ENCODE measurements around the gene UACA.

Gene UACA

DNA sequence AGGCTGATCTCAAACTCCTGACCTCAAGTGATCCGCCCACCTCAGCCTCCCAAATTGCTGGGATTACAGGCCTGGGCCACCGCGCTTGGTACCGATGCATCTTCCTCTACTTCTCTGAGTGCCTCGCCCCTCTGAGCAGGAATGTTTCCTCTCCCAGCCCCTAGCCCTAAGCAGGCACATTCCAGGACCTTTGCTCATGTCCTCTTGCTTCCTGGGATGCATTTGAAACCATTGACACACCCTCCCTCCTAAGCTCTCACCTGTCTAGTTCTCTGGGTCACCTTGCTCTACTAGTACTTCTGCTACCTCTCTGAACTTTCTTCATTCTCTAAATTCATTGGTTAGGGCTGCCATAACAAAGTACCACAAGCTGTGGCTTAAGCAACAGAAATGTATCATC, 17.9 kb upstream of the UACA start:
- DNase-seq, result no peak

DNA sequence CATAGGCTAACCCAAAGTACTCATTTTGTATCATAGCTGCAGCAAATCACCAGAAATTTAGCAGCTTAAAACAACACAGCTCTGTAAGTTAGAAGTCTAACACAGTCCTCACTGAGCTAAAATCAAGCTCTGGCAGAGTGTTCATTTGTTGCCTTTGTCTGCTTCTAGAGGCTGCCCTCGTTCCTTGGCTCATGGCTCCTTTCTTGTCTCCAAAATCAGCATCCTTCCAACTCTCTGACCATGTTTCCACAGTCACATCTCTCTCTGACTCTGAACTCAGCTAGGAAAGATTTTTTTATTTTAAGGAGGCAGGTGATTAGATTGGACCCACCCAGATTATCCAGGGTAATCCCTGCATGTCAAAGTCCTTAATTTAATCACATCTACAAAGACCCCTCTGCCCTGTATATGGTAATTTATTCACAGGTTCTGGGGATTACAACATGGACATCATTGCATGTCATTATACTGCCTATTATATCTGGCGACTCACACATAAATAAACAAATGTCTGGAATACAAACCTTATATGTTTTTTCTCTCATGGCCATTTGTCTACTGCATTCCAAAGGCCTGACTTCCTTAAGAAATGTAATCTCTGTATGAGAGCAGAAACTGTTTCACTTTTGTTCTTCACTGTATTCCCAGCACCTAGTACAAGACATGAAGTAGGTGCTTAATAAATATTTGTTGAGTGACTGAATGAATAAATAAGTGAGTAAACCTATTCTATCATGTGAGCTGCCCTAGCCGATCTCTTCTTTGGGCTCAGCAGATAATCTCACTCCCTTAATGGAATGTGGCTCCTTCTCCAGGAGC, 15.1 kb upstream of the UACA start:
- no peak for DNase-seq

DNA sequence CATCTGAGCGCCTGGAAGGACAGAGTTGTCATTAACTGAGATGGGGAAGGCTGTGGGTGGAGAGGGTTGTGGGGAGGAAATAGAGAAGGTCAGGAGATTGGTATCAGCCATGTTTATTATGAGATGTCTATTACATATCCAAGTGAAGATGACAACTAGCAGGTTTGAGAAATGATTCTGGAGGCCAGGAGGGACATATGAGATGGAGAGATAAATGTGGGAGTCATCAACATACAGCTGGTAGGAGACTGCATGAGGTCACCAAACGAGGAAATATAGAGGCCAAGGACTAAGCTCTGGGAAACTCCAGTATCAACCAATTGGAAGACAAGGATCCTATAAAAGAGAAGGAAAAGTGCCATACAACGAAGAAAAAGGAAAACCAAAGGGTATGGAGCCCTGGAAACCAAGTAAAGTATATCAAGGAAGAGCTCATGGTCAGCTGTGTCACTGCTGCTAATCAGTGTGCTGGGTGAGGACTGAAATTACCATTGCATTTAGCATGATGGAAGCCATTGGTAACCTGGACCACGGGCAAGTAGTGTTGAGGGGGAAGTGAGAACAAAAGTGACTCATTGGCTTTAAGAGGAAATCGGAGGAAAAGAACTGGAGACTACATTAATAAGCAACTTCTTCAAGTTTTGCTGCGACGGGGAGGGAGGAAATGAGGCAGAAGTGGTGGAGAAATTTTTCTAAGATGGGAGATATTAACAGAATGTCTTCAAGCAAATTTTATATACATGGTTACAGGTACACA, 14.0 kb upstream of the UACA start:
- DNase-seq, result no peak

DNA sequence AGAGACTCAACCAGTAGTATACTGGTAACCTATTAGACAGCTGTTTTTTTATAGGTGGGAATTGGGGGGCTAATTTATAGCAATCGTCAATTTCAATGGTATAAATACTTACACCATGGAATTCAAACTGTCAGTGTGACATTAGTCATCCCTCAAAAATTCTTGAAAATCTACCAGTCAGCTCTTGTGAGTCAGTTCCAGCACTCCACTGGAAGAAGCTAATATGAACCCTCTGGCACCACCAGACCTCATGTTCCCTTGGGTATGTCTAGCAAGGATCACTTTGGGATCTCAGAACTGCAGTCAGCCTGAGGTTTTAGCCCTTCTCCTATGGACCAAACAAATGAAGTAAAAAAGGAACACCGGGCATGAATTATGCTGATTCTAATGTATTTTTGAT, 11.8 kb upstream of the UACA start:
- DNase-seq, result no peak

DNA sequence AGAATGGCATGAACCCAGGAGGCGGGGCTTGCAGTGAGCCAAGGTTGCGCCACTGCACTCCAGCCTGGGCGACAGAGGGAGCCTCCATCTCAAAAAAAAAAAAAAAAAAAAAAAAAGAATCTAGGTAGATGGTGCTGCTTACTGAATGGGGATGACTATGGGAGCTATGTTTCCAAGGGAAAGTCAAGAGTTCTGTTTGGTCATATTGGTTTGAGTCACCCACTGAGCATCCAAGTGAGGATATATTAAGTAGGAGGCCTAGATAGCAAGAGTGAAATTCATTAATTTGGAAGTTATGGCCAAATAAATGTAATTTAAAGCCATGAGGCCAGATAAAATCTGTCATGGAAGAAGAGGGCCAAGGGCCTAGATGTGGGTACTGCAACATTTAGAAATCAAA, 9.0 kb upstream of the UACA start:
- DNase-seq, result no peak

DNA sequence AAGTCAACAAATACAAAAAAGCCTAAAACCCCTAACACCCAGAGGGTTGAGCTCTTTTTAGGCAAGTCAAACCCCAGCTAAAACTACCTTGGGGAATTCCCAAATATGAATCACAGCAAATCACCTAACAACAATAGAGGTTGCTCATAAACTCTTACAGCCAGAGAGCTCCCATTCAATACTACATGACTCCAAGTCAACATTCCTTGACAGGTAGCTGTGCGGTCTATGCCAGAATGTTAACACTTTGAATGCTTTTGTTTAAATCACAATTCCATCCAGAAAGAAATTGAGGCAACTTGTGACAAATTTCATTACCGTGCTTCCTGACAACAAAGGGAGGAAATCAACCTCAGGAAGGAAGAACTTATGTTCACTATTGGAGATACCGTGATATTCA, 7.5 kb upstream of the UACA start:
- no peak for DNase-seq

DNA sequence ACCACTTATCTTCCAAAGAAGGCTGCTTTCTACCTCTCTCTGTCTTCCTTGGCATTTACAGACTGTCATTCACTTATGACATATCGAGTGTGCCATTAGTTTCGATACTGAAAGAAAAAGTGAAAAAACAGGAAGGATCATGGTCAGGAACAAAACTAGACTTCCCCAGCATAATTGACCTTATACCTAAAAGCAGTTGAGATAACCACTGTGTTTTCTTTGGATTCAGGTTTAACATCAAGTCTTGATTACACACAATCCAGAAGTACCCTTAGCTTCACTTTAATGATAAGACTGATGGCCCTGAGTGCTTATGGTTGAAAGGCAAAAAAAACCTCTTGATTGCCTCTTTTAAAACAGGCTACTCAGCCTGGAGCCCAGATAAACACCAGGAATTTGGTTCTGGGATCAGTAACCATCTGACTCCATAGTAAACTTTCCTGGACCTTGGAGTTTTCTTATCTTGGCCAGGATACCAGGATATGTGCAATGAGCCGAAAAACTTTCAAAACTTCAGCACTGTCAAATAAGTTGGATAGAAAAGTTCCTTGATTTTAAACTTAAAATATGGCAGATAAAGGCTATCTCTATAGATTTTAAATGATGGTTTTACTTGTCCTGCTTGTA, 5.0 kb upstream of the UACA start:
- no peak for DNase-seq

DNA sequence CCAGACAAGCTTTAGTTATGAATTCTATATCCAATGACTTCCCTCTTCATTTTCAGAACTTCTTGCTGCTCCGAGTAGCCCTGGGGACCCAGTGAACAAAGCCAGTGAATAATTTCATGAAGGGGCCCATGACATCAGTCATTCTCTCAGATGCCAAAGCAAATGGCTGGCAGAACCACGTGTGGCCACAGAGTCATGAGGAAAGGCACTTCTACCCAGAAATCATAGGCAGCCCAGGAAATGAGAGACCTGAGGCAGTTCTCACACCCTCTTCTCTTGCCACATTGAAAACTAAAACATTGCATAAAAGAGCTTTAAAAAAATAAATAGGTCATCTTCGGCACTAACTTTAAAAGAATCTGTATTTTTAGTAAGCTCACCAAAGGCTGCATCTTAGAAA, 4.3 kb upstream of the UACA start:
- no peak for DNase-seq

DNA sequence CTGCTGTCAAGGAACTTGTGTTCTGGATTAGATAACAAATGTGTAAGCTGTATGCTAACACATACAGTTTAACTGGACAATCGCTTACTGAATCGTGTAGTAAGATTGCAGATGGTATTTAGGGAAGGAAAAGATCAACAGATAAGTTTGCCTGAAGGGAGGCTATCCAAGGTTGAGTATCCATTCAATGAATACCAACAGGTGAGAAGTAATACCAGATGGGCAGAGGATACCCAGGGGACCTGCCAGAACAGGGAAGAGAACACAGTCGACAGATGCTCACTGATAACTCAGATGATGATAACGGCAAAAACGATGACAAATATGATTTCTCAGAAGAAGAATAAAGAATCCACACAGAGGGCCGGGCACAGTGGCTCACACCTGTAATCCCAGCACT, 3.2 kb upstream of the UACA start:
- DNase-seq, result no peak

DNA sequence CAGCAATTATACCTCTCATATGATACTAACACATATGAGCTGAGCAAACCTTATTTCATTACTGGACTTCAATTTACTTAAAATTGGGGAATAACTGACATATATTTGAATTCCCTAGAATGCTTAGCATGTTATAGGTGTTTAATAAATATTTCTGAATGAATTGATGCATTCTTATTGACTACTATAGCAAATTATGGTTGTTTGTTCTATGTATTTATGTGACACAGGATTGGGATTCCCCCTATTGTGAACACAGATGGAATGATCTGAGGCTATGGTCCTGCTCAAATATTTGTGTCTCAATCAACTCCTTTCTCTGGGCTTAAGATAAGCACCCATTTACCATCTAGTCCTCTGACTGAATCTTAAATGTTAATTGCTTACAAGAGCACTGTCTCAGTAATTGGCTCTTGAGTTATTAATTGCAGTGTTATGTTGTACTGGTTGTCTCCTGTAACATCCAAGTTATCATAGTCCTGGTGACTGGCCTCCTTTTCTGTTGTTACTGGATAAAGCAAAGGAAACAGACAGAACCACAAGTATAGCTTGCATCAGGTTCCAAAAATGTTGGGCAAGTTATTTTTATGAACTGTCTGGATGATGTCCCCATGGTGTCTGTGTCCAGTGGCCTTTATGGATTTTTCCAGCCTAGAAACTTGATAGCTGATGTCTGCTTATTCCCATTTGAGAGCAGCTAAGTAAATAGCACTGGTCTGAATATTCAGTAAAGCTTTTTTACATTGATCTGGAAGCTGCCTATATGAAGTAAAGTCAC, 2.3 kb upstream of the UACA start:
- no peak for DNase-seq

DNA sequence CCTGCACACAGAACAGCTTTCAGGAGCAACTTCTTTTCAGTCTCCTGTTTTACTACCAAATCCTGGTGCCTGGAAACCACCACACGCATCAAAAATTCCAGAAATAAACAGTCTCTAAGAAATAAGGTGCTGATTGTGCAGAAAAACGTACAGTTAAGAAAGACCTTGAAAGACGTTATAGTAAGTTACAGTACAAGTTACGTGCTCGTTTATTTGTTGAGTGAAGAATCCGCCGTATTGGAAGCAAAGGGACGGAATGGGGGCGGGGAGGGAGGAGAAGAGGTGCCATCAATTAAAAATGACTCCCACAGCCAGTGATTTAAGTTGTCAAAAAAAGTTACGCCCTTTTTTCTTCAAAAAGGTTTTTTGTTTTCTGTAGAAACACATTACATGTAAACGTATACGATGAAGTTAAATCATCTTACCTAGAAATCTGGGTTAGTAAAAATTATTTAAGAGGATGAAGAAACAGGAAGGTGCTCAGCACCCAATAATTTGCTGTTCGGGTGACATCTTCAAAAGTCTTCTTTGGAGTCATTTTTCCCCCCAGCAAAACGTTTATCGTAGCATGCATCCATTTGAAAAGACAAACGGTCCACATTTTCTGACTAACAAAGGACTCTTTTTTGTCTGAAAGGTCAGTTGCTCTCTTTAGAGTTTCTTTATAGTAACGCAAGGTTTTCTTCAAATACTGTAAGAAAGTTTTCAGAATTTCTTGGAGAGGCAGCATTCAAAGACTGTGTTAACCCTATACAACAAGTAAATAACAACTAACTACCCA, 782 bp upstream of the UACA start:
- no peak for DNase-seq

DNA sequence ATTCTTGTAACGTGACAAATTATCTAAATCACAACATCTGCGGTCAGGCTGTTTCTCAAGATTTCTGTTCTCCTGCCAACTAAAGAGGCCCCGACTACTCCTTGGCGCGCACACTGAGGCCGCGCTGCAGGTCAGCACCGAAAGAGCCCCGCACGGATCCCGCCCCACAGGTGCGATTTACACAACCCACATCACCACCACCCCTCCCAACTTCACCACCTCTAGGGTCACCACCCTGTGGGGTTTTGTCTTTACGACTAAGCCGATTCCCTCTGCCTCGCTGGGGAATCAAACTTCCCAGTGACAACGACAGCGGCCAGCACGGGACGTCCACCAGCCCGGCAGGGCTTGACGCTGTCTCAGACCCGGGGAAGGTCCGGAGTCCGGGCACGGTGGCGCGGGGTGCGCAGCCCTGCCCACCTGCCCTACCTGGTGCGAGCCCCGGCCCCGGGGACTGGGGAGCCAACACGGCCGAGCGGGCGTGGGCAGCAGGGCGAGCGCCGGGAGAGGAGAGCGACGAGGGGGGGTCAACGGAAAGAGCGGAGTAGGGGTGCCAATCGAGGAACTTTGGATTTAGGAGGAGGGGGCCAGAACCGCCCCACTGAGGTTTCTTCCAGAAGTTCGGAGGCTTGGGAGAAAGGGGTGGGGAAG, 764 bp downstream of the UACA start:
- no peak for DNase-seq

DNA sequence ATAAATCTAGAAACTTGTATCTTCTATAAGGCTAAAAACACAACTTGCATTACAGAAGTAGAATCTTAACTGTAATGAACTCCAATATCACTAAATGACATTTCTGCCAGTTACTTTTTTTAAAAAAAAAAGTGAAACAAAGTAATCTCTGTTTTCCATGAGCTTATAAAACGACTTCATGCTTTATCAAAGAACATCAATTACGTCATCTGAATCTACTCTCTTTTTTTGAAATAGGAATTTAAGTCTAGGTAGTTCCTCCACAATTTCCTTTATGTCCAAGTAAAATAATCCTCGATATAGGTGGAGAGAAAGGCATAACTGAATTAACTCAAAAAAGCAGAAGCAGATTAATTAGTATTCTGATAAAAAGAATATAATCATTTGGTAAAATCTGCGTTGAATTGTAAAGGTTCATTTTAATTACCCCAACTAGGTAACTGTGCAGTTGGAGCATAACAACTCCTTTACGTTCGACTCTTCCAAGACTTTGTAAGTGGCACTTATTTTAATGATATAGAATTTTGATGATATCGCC, 1.4 kb downstream of the UACA start:
- no peak for DNase-seq

DNA sequence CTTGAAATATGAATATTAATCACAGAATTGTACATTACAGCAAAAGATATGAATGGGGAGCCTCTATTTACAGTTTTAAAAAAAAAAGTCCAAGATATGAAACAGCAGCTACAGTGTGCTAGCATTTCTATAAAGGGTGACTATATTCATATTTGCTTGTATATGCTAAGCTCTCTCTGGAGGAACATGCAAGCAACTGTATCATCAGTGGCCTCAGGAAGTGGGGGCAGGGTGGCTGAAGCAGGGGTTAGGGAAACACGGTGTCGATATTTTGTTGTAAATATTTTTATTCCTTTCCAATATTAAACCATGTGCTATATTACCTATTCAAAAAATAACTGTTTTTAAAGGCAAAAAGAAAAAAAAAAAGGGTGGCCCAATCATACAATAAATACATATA, 2.3 kb downstream of the UACA start:
- DNase-seq, result no peak

DNA sequence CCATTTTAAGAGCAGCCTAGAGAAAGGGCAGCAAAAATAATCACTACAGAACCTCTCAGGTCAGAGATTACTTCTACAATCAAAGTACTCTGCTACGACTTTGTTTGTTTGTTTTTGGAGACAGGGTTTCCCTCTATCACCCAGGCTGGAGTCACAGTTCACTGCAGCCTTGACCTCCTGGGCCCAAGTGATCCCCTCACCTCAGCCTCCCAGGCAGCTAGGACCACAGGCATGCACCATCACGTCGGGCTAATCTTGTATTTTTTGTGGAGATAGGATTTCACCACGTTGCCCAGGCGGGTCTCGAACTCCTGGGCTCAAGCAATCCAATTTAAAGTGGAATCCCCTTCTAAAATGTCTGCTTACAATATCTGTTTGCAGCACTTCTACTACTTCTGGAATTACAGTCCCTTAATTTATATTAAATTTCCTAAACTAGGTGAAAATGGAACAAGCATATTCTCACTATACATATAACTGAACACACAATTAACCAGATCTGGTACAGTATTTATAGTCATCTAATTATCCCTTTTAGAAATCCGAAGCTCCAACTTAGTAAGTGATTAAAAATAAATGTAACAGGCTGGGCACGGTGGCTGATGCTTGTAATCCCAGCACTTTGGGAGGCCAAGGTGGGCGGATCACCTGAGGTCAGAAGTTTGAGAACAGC, 4.4 kb downstream of the UACA start:
- no peak for DNase-seq

DNA sequence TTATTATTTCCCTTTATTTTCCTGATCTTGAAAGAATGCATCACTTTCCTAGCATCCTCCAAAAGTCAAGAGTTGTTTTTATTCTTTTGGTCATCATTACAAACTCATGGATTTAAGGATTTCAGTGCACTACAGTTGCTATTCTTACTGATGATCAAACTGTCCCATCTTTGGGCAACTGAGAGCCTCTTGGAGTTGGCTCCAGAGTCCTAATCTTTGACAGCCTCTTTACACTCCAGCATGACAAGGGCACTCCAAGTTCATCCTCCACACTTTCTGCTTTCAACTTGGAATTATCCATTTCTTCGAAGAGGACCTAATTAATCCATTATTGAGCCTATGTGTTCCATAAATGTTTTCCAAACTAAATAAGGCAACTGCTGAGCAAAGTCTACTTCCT, 5.7 kb downstream of the UACA start:
- DNase-seq, result no peak

DNA sequence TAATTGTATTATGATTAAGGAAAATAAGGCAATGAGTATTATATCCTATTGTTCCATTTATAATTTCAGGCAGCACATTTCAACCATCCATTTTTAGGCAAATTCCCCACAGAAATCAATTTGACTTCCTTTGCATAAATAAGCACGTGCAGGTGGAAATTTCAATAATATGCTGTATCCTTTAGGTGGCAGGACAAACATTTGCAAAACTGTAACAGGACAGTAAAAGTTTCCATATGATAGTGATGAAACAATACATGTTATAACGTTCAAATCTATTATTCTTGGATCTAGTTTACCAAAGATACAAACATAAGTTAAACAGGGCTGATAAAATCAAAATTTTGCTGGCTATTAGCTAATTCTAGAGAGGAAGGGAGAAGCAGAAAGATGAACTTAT, 8.5 kb downstream of the UACA start:
- DNase-seq, result no peak

DNA sequence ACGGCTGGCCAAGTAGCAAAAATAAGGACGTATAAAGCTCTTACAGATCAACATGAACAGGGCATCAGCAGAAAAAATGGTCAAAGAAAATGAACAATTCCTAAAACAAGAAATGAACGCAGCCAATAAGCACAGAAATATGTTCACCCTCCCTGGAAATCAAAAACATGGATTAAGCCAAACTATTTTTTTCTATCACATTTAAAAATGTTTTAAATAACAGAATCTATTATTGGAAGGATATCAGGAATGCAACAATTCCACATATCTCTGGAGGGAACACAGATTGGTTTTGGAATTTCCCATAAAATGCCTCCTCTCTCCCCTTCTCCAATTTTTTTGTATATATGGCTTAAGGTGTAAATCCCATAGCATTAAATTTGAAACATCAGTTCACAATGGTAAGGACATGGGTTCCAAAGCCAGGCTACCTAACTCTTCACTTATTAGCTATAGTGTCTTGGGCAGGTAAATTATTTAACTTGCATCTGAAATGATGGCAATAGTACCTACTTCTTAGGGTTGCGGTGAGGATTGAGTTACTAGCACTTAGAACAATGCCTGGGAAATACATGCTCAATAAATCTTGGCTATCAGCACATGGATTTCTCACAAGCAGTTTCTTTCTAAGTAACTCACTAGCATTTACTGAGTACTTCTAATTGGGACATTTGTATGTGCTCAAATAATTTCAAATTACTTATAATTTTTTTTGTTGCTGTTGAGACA, 10.1 kb downstream of the UACA start:
- DNase-seq, result no peak

DNA sequence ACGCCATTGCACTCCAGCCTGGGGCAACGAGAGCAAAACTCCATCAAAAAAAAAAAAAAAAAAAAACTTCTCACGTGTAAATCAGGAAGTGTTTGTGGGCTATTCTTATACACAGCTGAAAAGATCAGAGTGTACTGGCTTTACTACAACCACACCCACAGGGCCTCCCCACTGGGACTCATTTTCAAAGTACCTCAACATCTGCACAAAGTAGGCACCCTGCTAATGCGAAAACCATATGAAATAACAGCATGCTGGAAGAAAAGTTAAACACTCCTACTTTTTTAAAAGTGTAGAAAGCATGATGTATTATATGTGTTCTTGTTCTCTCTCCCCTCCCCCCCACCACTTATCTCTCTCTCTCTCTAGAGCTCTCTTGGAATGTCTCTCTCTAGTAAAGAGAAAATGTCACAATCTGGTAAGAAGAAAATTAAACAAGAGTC, 11.1 kb downstream of the UACA start:
- DNase-seq, result no peak

DNA sequence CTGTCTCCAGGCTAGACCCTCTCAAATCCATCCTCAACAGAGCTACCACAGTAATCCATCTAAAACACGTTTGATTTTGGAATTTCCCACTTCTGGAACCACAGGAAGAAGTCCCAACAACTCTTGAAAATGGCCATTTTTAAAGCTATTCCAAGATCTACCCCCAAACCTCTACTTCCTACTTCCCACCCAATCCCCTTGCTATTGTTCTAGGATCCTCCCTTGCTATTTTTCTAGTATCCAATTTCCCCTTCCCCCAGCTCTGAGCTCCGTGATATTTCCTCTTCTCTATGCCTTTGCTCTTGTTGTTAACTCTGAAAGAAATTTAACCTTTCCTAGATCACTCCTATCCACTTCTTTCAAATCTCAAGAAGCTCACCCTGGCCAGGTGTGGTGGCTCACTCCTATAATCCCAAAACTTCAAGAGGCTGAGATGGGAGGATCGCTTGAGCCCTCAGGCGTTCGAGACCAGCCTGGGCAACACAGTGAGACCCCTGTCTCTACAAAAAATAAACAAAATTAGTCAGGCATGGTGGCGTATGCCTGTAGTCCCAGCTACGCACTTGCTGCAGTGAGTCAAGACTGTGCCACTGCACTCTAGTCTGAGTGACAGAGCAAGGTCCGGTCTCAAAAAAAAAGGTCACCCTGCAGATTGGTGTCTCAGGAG, 13.0 kb downstream of the UACA start:
- DNase-seq, result no peak

All from NCI-H1694 treated with DMSO at 0.1 percent for 48 hours (cell line).